HG03378 (cell line): ENCODE results near the gene XXYLT1.

Experiments
- ATAC-seq: cut with Tn5 transposase; IDR thresholded peaks from one replicate; pipeline ENCODE4 v1.9.1; 2021; ENCODE audit warnings: mild to moderate bottlenecking, moderate library complexity; ENCODE audit not compliant: unreplicated experiment

The XXYLT1 gene

GRCh38 chr3:195139091-195139875, 131.7 kb downstream of the XXYLT1 start:
- ATAC-seq = peak; percentile 55

GRCh38 chr3:195137638-195138588, 133.0 kb downstream of the XXYLT1 start:
- no peak for ATAC-seq

GRCh38 chr3:195135917-195136316, 135.0 kb downstream of the XXYLT1 start:
- ATAC-seq = no peak

GRCh38 chr3:195134431-195134830, 136.5 kb downstream of the XXYLT1 start:
- ATAC-seq = no peak

- ATAC-seq = no peak
These were observed 137.5 kb downstream of the XXYLT1 start for GRCh38 chr3:195133462-195133861.

GRCh38 chr3:195133013-195133412, 137.9 kb downstream of the XXYLT1 start:
- ATAC-seq = no peak

GRCh38 chr3:195131176-195131575, 139.8 kb downstream of the XXYLT1 start:
- no peak for ATAC-seq

- ATAC-seq = peak; percentile 90
These were observed 141.1 kb downstream of the XXYLT1 start for GRCh38 chr3:195129644-195130492.

- no peak for ATAC-seq
These were observed 141.8 kb downstream of the XXYLT1 start for GRCh38 chr3:195129072-195129643.

- no peak for ATAC-seq
These were observed 142.5 kb downstream of the XXYLT1 start for GRCh38 chr3:195128255-195129071.

- ATAC-seq = no peak
These were observed 144.8 kb downstream of the XXYLT1 start for GRCh38 chr3:195126056-195126605.

- ATAC-seq = no peak
These were observed 145.3 kb downstream of the XXYLT1 start for GRCh38 chr3:195125646-195126045.

- no peak for ATAC-seq
These were observed 146.5 kb downstream of the XXYLT1 start for GRCh38 chr3:195124378-195124992.

GRCh38 chr3:195123281-195123691, 147.7 kb downstream of the XXYLT1 start:
- no peak for ATAC-seq

GRCh38 chr3:195122261-195122660, 148.7 kb downstream of the XXYLT1 start:
- no peak for ATAC-seq

- no peak for ATAC-seq
These were observed 150.7 kb downstream of the XXYLT1 start for GRCh38 chr3:195120267-195120601.

- ATAC-seq = no peak
These were observed 151.3 kb downstream of the XXYLT1 start for GRCh38 chr3:195119461-195120266.

GRCh38 chr3:195118671-195119070, 152.3 kb downstream of the XXYLT1 start:
- no peak for ATAC-seq
